B cell (primary cell): ENCODE results near the gene SLIT3. TPM values are rescaled to one million over a fixed set of nuclear protein-coding genes. Genes with fewer than 3 reads are reported as not detected.

Experiments
- ATAC-seq: fragments of 200-7000 bp; cut with Tn5 transposase; one replicate; pipeline ENCODE4 v1.10.0; 2021; ENCODE audit warnings: low read depth, mild to moderate bottlenecking, moderate number of reproducible peaks, moderate library complexity
- CTCF ChIA-PET: fragments of 350-600 bp; sonication (Branson Sonifier 250); formaldehyde crosslinking; loops from one replicate; lab custom pipeline; 2021; ENCODE audit warnings: antibody characterized with exemption, inconsistent platforms; lab: Charles Lee
- POLR2A ChIA-PET: fragments of 350-600 bp; sonication (Branson Sonifier 250); formaldehyde crosslinking; loops from one replicate; lab custom pipeline; 2021; ENCODE audit warnings: antibody characterized with exemption; lab: Charles Lee
- DNase-seq: peaks from one replicate; pipeline ENCODE4 v3.0.0; 2013
- H2AFZ ChIP-seq: 2 replicates; pipeline ENCODE4 v1.6.1; 2012; ENCODE audit warnings: mild to moderate bottlenecking, low read depth, low read length; ENCODE audit not compliant: insufficient read depth, poor library complexity, severe bottlenecking
- H3K27ac ChIP-seq, 2 donors: 1 replicate in 1 of 2; 2 replicates in 1 of 2; pipeline ENCODE4 v1.5.1; 2012 to 2013; ENCODE audit warnings: low read length in 2 of 2, mild to moderate bottlenecking in 2 of 2, moderate library complexity in 1 of 2
- H3K27me3 ChIP-seq, 4 experiments: fragments of 200-600 bp in 1 of 4; sonication (generic) in 1 of 4; replicated peaks in 1 of 4; 1 replicate in 2 of 4; 2 replicates in 2 of 4; pipeline versions ENCODE4 v1.6.1 to v1.7.0; 2013 to 2016; ENCODE audit warnings: low read length in 3 of 4, mild to moderate bottlenecking in 2 of 4, mixed read lengths in 1 of 4, moderate library complexity in 1 of 4; ENCODE audit not compliant: insufficient read depth in 4 of 4, control insufficient read depth in 3 of 4; ENCODE audit errors: control extremely low read depth in 1 of 4
- H3K36me3 ChIP-seq, 2 experiments: replicated peaks in 1 of 2; 1 replicate in 1 of 2; 2 replicates in 1 of 2; pipeline versions ENCODE4 v1.6.1 to v1.7.1; 2013; ENCODE audit warnings: low read length in 1 of 2; ENCODE audit not compliant: insufficient read depth in 2 of 2, control insufficient read depth in 1 of 2; ENCODE audit errors: control extremely low read depth in 1 of 2, extremely low read depth in 1 of 2
- H3K4me1 ChIP-seq, 2 donors: fragments of 200-600 bp in 1 of 2; sonication (generic) in 1 of 2; 1 replicate in 1 of 2; 2 replicates in 1 of 2; pipeline versions ENCODE4 v1.5.1 to v1.6.1; 2013 to 2017; ENCODE audit warnings: low read length in 2 of 2; ENCODE audit not compliant: control insufficient read depth in 2 of 2, insufficient read depth in 2 of 2
- H3K4me2 ChIP-seq: replicated peaks from 2 replicates; pipeline ENCODE3; 2012; ENCODE audit warnings: mild to moderate bottlenecking, low read depth, low read length; ENCODE audit not compliant: poor library complexity, severe bottlenecking
- H3K4me3 ChIP-seq, 5 experiments: fragments of 200-600 bp in 1 of 5; sonication (generic) in 1 of 5; 1 replicate in 3 of 5; 2 replicates in 2 of 5; pipeline versions ENCODE4 v1.5.1 to v1.7.0; 2011 to 2016; ENCODE audit warnings: low read length in 4 of 5, mild to moderate bottlenecking in 4 of 5, low read depth in 2 of 5, control low read depth in 1 of 5, moderate library complexity in 1 of 5; ENCODE audit not compliant: insufficient read depth in 1 of 5; ENCODE audit errors: control extremely low read depth in 1 of 5, extremely low read depth in 1 of 5
- H3K79me2 ChIP-seq: fragments of 200-600 bp; sonication (generic); one replicate; pipeline ENCODE4 v1.6.0; 2016; ENCODE audit warnings: low read length; ENCODE audit not compliant: control insufficient read depth, insufficient read depth
- H3K9ac ChIP-seq: fragments of 200-600 bp; sonication (generic); 2 replicates; pipeline ENCODE4 v1.6.1; 2017; ENCODE audit warnings: mild to moderate bottlenecking, low read length, moderate library complexity
- H3K9me3 ChIP-seq, 3 donors: one replicate each; pipeline versions ENCODE4 v1.6.1 to v1.7.1; 2013; ENCODE audit warnings: low read length in 2 of 3; ENCODE audit not compliant: control insufficient read depth in 2 of 3, insufficient read depth in 1 of 3; ENCODE audit errors: control extremely low read depth in 1 of 3
- H4K20me1 ChIP-seq: 2 replicates; pipeline ENCODE4 v1.6.0; 2012; ENCODE audit warnings: mild to moderate bottlenecking, low read length; ENCODE audit not compliant: insufficient read depth, control insufficient read depth, poor library complexity, severe bottlenecking
- H3K27ac Mint-ChIP-seq: one replicate; pipeline ENCODE4 v1.8.0; 2021; ENCODE audit warnings: mixed read lengths
- H3K27me3 Mint-ChIP-seq: one replicate; pipeline ENCODE4 v1.8.0; 2021; ENCODE audit warnings: mixed read lengths
- H3K4me1 Mint-ChIP-seq: one replicate; pipeline ENCODE4 v1.8.0; 2021; ENCODE audit warnings: mixed read lengths
- H3K4me3 Mint-ChIP-seq: one replicate; pipeline ENCODE4 v1.8.0; 2021; ENCODE audit warnings: mixed read lengths
- H3K9me3 Mint-ChIP-seq: one replicate; pipeline ENCODE4 v1.8.0; 2022; ENCODE audit warnings: mixed read lengths; ENCODE audit not compliant: insufficient read depth
- EZH2 ChIP-seq: IDR thresholded peaks from 2 replicates; pipeline ENCODE4 v1.6.1; 2012; ENCODE audit warnings: borderline replicate concordance, low read depth, mild to moderate bottlenecking, moderate library complexity, low read length; ENCODE audit not compliant: insufficient read depth, poor library complexity, severe bottlenecking
- WGBS: methylation state at CpG from one replicate; pipeline ENCODE4 v1.1.5; 2013; ENCODE audit warnings: missing lambda C conversion rate; ENCODE audit not compliant: insufficient coverage; 5-methylcytosine and 5-hydroxymethylcytosine counted together
- intact Hi-C: fragments of 100-400 bp; cut with micrococcal nuclease; formaldehyde crosslinking; loops from one replicate; pipeline ENCODE4 v1.10.0; 2022
- polyA plus RNA-seq: library from polyadenylated mRNA; depleted of rRNA; stranded (reverse); fragments of >200 nt; gene quantifications from 2 replicates; pipeline ENCODE4 v1.2.3, GENCODE V29; 2012
- total RNA-seq, 2 donors: library from RNA; stranded (reverse); fragments of 120-200 nt in 1 of 2; gene quantifications; 1 replicate in 1 of 2; 2 replicates in 1 of 2; pipeline versions ENCODE4 v1.2.3 to v1.2.4, GENCODE V29; 2013 to 2022
- TF ChIP-seq, protein P1 (sequence below): fragments of 200-600 bp; IDR thresholded peaks from one replicate; pipeline ENCODE4 v1.8.0; 2022; ENCODE audit warnings: antibody characterized with exemption, mild to moderate bottlenecking

The SLIT3 gene
- total and polyA plus RNA-seq, 2 donors (not counting 1 experiment from before 2014, with no cell fraction given) = not detected

DNA sequence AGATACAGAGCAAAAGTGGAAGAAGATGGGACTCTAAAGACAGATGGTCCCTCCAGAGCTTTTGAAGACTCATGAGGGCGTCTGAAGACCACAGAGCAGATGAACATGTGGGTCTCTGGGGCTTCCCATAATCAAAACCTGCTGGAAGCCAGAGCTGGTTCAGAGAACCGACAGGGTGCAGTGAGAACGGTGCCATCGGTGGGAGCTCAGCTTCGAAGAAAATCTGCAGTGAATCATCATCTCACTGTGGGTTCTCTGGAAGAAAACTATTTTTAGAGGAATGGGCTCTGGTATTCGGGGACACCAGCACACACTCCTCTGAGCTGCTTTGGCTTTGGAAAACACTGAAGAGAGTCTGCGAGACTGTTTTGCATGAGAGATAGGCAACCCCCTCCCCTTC, 499.4 kb downstream of the SLIT3 start:
- Histone ChIP-seq H3K9ac (no peak overlapping the region), H3K27me3 (no peaks in the 10 kb centered on the region), H3K79me2 (no peaks in the 10 kb centered on the region), H3K4me2 (no peak overlapping the region), H3K4me3 (no peak overlapping the region), H3K36me3 (no peaks in the 10 kb centered on the region), H2AFZ (no peak overlapping the region), H3K27ac (no peak overlapping the region), H4K20me1 (no peaks in the 10 kb centered on the region), H3K9me3 (no peaks in the 10 kb centered on the region), H3K4me1 (no peaks in the 10 kb centered on the region)
- TF ChIP-seq, protein P1, sequence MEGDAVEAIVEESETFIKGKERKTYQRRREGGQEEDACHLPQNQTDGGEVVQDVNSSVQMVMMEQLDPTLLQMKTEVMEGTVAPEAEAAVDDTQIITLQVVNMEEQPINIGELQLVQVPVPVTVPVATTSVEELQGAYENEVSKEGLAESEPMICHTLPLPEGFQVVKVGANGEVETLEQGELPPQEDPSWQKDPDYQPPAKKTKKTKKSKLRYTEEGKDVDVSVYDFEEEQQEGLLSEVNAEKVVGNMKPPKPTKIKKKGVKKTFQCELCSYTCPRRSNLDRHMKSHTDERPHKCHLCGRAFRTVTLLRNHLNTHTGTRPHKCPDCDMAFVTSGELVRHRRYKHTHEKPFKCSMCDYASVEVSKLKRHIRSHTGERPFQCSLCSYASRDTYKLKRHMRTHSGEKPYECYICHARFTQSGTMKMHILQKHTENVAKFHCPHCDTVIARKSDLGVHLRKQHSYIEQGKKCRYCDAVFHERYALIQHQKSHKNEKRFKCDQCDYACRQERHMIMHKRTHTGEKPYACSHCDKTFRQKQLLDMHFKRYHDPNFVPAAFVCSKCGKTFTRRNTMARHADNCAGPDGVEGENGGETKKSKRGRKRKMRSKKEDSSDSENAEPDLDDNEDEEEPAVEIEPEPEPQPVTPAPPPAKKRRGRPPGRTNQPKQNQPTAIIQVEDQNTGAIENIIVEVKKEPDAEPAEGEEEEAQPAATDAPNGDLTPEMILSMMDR = no peak
- Mint-ChIP-seq H3K9me3 (no peaks in the 10 kb centered on the region), H3K27ac (no peak overlapping the region), H3K27me3 (peaks cover 8% of the 10 kb centered on the region), H3K4me3 (no peak overlapping the region), H3K4me1 (no peaks in the 10 kb centered on the region)
- ChIA-PET CTCF (no interaction called here), POLR2A (no interaction called here)
- intact Hi-C loops = no loop called here
- ATAC-seq = no peak
- no peak for DNase-seq
- 88% methylated on average over 3 of the region's 7 CpGs for WGBS

- H3K4me1 ChIP-seq = no peaks in the 10 kb centered on the region
- WGBS = no CpG with 5 or more reads among the region's 3 CpGs
- no peaks in the 10 kb centered on the region for H3K9me3 ChIP-seq
- H3K27me3 ChIP-seq = no peaks in the 10 kb centered on the region
- intact Hi-C loops = no loop called here
- ATAC-seq (no peak), DNase-seq (no peak)
- Mint-ChIP-seq H3K4me1 (no peaks in the 10 kb centered on the region), H3K27ac (no peak overlapping the region), H3K27me3 (peaks cover 5% of the 10 kb centered on the region), H3K4me3 (no peak overlapping the region), H3K9me3 (no peaks in the 10 kb centered on the region)
- H4K20me1 ChIP-seq = no peaks in the 10 kb centered on the region
- POLR2A ChIA-PET = no interaction called here
- H3K9ac ChIP-seq = no peak overlapping the region
- CTCF ChIA-PET = no interaction called here
- no peaks in the 10 kb centered on the region for H3K79me2 ChIP-seq
- no peak overlapping the region for H3K4me3 ChIP-seq
- TF ChIP-seq, protein P1 = no peak
- no peak for TF ChIP-seq EZH2
- no peak overlapping the region for H3K27ac ChIP-seq
- H3K36me3 ChIP-seq = no peaks in the 10 kb centered on the region
- H2AFZ ChIP-seq = no peak overlapping the region
- H3K4me2 ChIP-seq = no peak overlapping the region
Observed at GRCh38 chr5:168800701-168801100, 500.2 kb downstream of the SLIT3 start.
